GM19324 (cell line): ENCODE data around the gene TTLL10.

ENCODE experiments used
- ATAC-seq: cut with Tn5 transposase; IDR thresholded peaks from one replicate; pipeline ENCODE4 v1.9.1; 2021; ENCODE audit warnings: mild to moderate bottlenecking, moderate library complexity; ENCODE audit not compliant: unreplicated experiment, low FRiP score

The TTLL10 gene

DNA sequence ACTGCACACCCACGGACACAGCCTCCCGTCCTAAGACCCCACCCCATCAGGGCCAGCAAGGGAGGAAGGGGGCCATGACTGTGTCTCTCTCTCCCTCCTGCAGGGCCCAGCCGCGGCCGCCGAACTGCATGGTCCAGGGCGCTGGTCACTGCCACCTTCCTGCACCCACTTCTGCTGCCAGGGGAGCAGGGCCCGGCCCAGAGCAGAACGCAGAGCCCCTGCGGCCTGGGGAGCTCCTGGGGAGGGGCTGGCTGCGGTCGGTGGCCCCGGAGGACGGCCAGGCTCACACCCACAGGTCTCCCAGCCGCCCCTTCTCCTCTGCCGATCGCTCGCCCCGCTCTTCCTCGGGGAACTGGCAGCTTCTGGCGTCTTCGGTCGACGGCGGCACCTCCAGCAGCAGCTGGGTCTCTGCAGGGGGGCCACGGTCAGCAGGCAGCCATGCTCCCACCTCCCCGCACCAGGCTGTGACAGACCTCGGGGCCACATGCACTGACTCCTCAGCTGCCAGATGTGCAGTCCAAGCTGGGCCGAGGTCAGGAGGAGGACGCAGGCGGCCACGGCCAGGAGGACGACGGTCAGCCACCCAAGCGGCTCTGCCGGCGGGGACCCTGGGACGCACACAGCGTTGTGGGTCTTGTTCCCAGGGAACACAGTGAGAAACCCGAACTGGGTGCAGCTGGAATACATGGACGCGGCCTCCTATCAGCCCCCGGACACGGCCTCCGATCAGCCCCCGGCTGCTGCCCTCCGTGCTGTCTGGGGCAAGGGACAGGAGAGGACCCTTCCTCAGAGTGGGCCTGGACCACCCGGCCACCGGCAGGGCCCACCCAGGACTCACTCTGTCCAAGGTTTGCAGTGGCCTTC lies 30.1 kb downstream of the TTLL10 start:
- no peak for ATAC-seq

DNA sequence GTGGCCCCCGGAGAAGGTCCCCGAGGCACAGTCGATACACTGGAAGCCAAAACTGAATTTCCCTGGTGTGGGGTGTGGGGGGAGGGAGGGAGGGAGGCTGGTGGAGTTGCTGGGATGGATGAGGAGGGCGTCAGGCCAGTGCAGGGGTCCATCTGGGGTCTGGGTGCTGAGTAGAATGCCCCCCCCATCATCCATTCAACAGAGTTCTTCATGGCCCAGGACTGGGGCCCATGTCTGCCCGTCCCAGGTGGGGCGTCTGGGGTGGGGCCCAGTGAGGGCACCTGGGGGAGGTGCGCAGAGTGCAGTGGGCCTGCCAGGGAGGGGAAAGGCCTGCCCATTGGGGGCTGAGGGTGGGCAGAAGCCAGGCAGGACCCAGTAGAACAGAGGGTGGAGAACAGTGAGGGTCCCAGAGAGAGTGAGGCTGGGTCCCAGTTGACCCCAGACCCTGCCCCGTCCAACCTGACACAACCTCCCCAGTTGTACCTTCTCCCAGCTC lies 30.8 kb downstream of the TTLL10 start:
- no peak for ATAC-seq

DNA sequence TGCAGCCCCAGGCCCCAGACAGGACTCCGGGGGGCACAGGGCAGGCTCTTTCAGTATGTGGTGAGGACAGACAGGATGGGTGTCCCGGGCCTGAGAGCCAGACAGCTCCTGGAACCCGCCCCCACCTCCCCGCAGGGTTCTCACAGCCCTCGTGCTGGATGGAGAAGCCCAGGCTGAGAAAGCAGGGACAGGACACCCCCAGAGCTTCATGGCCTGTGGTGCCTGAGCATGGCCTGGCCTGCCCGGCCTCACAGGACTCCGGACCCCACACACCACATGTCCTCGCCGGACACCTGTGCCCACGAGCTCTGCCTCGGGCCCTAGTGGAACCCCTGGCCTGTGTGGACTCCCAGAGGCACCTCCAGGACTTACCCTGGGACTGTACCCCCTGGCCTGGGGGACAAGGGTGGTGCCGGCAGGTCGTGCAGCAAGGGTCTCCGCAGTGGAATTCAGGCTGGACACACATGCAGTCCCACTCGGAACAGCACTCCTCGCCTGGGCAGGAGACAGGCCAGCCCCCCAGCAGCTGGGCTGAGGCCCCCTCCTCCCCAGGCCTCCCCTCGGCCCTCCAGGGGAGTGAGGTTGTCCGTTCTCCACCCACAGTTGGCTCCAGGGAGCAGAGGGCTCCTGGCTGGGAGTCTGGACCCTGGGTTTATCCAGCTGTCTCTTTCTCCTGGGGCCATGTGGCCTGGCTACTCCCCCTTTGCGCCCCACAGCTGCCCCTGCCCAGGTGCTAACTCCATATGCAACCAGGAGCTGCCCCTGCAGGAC lies 31.5 kb downstream of the TTLL10 start:
- ATAC-seq: no peak

DNA sequence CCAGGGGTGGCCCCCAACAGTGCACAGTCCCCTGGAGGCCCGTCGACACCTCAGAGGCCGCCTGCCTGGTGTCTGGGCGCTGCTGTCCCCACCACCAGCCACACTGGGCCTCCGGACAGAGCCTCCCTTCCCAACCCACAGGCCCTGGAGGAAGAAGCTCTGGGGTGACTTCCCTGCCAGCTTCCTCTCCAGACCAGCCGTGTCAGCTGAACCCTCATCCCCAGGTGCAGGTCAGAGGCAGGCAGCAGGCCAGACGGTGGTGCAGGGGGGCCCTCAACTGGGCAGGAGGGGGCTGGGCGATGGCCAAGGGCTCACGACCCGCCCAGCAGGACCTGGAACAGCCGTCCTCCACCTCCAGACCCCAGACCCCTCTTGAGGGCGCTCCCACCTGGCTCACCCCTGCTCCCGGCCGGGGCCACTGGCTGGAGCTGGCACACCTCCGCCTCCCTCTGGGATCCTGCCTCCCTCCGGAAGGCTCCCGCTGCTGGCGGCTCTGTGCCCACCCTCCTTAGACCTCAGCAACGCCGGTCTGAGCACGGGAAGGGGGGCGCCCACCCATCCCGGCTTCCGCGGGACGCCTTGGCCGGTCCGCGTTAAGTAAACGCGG lies 32.2 kb downstream of the TTLL10 start:
- ATAC-seq: no peak

DNA sequence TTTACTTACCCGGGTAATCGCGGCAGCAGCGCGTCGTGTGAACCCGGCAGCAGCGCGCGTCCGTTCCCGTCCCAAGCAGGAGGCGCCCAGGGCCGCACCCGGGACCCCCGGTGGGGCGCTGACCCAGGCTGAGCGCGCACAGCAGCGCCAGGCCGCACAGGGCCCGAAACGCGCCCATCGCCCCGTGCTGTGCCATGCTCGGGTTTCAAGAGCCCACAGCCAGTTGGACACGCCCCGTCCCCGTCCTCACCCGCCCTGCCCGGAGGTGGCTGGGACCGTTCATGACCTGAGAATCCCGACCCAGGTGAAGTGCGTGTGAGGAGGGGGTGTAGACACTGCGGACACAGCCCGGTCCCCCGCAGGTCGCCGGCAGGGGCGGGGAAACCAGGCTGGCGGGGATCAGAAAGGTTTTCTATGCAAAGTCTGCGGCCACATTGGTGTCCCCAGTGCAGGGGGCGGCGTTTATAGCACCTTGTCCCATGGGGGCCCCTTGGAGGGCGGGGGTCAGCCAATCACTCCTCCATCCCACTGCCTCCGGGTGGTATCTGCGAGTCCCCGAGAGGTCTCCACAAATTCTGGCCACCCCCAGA lies 32.8 kb downstream of the TTLL10 start, which contains the start of gene TNFRSF18:
TSS of gene TNFRSF18 (minus strand) at position 217 of the 590 bp plus-strand sequence. CDS start at position 196, 21 bp downstream.
- no peak for ATAC-seq

DNA sequence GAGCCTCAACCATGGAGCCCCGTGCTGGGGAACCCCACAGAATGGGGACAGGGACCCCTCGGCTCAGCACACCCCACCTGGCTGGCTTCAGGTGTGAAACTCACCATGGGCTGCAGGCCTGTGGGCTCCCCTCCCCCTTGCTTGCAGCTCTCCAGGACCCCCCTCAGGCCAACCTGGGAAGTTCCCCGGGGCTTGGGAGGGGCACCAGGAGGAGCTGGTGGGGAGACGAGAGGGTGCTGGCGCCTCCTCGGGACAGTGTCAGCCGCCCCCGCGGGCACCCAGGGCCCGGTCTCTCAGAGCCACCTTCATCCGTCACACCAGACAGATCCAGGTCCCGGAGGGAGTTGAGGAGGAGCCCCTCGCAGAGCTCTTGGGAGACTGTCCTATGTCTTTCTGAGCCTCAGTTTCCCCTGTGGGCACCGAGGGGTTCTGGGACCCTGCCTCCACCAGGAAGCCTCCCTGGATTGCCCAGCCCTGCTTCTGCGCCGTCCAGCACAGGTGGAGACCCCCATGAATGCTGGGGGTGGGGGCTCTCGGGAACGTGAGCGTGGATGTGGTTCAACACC lies 33.4 kb downstream of the TTLL10 start:
- ATAC-seq: no peak

DNA sequence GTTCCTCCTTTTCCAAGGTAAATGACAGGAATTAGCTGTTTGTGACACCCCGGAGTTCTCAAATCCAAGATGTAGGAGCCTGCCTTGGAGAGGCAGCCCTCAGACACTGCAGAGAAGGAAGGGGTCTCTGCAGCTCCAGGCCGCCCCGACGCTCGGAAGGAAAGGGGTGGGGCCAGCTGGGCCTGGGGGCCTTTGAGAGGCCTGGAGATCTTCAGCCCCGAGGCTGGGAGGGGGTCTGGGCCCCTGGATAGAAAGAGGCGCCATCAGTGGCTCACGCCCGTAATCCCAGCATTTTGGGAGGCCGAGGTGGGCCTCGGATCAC lies 33.9 kb downstream of the TTLL10 start:
- ATAC-seq: no peak

DNA sequence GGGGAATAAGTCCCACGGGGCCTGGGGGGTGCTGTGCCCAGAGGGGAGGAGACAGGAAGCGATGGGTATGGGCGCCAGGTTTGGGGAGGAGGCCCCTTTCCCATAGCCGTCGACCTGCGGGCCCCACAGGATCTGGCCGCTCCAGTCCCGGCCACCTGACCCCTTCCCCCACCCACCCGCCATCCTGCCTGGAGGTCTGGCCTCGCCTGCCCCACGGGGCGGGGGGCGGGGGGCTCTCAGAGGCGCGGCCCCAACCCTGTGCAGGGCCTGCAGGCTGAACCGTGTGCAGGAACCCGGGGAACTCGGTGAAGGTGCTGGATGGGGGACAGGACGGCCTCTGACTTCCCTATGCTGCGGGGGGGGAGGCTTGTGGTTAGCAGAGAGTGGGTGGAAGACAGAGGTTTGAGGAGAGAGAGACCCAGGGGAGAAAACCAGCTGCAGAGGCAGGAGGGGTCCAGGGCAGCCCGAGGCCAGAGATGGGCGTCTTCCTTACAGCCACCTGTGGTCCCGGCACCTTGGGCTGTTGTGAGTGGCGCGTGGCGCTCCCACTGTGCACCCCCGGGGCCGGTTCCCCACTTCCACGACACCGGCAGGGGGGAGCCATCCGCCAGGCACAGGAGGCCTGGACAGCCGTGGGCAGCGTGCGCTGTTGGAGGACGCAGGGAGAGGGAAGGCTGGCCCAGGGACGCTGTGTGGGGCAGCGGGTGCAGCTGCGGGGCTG lies 35.2 kb downstream of the TTLL10 start:
- ATAC-seq: no peak

DNA sequence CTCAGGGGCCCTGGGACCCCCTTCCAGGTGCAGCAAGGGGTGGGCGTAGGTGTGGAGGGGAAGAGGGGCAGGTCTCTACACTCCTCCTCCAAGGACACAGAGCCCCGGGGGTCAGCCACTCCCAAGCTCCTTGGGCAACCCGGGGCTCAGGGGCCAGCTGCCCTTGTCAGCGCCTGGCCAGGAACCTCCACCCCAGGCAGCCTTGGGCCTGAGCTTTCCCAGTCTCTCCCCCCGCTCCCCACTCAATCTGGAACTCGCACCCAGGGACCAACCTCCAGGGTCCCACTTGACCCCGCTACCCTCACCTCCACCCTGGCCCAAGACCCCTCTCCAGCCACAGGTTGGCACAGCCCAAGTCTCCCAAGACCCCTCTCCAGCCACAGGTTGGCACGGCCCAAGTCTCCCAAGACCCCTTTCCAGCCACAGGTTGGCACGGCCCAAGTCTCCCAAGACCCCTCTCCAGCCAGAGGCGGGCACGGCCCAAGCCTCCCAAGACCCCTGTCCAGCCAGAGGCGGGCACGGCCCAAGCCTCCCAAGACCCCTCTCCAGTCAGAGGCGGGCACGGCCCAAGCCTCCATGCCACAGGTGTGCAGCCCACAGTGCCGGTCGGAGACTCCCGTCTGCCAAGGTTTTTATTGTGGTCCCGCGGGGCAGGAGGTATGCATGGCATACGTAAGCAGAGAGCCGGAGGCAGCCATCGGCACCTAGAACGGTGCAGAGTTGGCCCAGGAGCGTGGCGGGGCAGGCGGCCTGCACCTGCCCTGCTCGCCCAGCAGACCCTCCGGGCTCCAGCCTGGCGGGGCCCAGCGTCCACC lies 37.3 kb downstream of the TTLL10 start:
- no peak for ATAC-seq

DNA sequence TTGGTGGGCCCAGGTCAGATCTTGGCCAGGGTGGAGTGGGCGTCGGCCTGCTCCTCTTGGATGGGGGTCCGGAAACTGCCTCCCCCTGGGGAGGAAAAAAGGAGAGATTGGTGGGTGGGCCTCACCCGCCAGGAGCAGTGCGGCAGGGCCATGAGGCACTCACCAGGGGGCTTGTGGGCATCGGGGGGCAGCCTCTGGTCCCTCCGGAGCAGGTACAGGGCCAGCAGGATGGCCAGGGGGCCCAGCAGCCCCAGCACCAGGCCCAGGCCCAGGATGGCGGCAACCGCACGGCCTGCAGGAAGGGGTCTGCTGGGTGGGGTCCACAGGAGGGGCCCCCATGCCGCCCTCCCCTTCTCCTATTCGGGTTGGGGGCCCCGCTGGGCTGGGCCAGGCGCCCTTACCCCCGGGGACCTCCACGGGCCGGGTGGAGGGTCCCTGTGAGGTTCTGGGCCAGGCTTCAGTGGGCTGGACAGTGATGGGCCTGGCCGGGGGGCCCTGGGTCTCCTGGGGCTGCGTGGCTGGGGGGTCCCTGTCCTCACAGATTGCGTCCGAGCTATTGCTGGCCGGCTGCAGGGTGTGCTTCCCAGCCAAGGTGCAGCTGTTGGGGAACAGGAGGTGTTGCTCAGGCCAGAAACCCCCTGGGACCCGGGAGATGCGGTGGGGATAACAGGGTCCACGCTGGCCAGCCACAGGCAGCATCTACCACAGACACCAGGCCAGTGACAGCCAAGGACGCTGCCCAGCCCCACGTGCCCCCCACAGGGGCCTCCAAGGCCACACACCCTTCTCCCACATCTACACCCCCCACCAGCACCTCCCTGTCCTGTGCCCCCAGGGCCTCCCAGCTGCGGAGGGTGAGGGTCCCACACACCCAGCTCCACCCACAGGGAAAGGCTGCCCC lies 38.1 kb downstream of the TTLL10 start:
- ATAC-seq: no peak

DNA sequence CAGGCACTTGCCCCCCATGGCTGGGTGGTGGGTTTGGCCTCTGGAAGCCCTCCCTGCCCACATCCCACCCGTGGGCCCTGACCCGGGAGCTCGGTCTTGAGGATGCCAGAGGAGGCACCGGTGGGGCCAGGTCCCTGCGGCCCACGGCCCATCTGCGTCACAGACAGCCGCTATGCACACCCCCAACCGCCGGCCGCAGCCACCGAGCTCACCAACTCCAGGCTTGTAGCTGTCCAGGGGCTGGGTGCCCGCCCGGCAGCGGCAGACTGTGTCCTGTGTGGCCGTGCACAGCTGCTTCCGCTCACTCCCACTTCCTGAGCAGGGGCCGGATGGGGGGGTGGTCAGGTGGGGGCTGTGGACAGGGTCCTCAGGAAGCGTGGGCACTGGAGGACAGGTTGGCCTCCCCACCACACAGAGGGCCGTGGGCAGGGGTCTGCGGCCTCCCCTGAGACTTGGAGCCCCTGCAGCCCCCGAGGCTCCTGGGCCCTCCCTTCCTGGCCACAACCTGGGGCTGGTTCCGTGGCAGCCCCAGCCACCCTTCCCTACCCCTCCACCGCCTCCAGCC lies 39.2 kb downstream of the TTLL10 start:
- no peak for ATAC-seq

DNA sequence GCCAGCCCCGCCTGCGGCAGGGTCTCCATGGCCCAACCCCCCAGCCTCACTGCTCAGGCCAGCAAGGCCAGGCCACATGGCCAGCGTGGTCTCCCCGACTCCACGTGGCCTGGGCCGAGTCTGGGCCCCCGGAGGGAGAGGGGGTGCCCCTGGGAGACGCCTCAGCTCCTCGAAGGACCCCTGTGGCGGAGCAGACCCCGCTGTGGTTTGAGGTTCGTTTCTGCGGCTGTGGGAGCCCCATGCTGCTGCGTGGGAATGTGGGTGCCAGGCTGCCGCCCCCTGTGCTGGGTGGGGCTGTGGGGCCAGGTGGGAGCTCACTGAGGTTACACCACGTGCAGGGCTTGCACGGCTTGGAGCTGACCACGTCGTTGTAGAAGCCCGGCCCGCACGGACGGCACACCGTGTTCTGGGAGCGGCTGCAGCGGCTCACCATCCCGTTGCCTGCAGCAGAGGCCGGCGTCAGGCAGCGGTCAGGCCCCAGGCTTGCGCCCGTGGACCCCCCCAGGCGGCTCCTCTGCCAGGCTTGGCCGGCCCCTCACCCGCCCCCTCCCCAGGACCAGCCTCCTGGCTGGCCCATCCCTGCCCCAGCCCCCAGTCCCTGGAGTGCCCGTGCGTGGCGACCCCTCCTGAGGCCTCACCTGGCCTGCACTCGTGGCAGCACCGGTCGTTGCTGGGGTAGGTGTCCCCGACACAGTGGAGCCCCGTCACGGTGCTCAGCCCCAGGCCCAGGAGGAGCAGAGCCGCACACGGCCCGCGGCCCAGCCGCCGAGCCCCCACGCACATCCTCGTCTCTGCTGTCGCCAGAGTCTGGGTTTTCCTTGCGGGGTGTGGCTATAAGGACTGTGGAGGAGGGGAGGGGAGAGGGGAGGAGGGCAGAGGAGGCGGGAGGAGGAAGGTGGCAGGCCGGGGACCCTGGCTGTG lies 39.9 kb downstream of the TTLL10 start, which contains the start of gene TNFRSF4:
TSS of gene TNFRSF4 (minus strand) at position 809 of the 921 bp plus-strand sequence. CDS start at position 783, 26 bp downstream.
- ATAC-seq: no peak

DNA sequence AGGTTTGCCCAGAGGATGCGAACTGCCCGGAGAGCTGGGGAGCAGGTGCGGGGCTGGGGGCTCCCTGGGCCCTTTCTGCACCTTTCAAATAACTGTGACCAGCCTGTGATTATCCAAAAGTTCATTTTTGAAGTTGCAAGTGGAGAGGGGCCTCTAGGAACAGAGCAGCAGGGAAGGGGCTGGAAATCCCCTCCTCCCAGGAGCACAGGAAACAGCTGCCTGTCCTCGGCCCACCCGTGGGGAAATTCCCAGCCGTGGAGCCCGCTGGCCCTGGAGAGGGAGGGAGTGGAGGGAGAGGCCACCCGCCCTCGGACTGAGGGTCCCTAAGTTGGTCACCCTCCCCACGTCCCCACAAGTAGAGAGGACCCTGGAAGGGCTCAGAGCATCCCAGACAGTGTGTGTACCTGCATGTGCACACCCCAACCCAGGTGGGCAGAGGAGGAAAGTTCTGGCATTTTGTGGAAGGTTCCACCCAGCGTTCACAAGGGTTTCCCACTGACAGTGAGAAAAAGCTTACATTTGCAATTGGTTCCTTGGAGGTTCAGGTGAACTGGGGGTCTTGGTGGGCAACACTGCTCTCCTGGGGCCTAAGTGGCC lies 41.5 kb downstream of the TTLL10 start:
- no peak for ATAC-seq

DNA sequence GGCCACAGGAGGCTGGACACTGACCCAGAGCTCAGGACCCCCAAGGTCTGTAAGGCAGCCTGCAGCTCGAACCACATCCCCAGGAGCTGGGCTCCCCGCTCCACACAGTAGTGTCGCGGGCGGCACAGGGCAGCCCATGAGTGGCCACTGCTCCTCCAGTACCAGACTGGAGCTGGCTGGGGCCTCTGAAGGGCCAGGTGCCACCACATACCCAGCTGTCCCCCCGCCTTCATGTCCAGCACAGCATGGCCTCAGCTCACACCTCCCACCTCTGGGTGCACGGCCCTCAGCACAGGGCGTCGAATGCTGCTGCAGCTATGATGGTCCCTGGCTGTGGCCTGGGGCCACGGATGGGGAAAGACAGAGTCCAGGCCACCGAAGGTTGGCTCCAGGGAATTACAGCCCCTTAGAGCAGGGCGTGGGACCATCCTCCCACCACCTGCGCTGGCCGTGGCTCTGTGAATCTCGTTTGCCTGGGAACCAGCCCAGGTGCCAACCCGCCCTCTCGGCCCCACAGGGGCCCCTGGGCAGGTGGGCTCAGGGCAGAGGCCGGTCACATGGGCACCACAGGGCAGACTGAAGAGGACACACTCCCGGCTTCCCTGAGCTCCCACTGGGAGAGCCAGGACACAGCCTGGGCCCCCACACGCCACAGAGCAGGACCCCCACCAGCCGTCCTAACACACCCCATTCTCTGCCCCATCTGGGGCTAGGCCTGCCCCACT lies 42.4 kb downstream of the TTLL10 start:
- no peak for ATAC-seq

DNA sequence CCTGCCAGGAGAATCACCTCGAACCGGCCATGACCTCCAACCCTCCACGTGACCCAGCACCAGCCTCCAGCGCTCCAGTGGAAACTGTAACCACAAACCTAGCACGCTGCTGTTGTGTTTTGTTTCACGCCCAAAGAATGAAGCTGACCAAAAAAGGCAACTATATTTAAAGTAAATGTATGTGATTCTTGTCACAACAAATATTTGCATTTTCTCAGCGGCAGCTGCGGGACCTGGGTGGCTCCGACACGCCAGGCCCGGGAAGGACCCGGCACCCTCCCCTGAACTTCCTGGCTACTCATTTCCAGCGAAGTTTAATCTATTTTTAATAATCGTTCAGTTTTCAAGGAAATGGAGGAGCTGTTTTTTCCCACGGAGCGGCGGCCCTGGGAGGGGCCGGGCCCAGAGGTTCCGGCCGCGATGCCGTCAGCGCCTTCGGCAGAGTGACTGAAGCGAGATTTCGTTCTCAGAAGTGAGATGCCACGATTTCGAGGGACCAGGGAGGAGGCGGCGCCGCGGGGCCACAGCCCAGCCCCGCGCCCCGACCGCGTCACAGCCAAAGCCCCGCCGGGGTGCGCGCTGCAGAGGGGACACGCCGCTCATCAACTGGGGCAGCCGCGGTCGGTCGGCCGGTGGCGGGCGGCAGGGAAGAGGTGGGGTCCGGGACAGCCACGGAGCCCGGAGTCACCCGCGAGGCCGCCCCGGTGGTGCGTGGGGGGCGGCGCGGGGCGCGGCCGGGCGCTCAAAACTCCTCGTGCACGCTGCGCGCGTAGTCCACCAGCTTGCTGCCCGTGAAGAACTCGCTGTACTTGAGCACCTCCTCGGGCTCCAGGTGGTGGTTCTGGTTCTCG lies 43.3 kb downstream of the TTLL10 start:
- no peak for ATAC-seq
